Activated CD8-positive, alpha-beta T cell treated with anti-CD3 and anti-CD28 coated beads for 36 hours (primary cell): ENCODE results near the gene ADARB2. TPM values are rescaled to one million over a fixed set of nuclear protein-coding genes. Genes with fewer than 3 reads are reported as not detected.

Experiments used
- ATAC-seq: fragments of 200-7000 bp; cut with Tn5 transposase; one replicate; pipeline ENCODE4 v1.10.0; 2021; ENCODE audit warnings: mild to moderate bottlenecking, moderate library complexity
- CTCF ChIA-PET: fragments of 350-600 bp; sonication (Branson Sonifier 250); formaldehyde crosslinking; loops from one replicate; lab custom pipeline; 2021; ENCODE audit warnings: antibody characterized with exemption; lab: Charles Lee
- POLR2A ChIA-PET: fragments of 350-600 bp; sonication (Branson Sonifier 250); formaldehyde crosslinking; loops from one replicate; lab custom pipeline; 2021; ENCODE audit warnings: antibody characterized with exemption; lab: Charles Lee
- DNase-seq: peaks from one replicate; pipeline ENCODE4 v3.0.0-alpha.2; 2020
- H3K27ac Mint-ChIP-seq: one replicate; pipeline ENCODE4 v1.8.0; 2021; ENCODE audit warnings: mild to moderate bottlenecking, mixed read lengths
- H3K27me3 Mint-ChIP-seq: one replicate; pipeline ENCODE4 v1.8.0; 2021; ENCODE audit warnings: mixed read lengths
- H3K36me3 Mint-ChIP-seq: one replicate; pipeline ENCODE4 v1.8.0; 2021; ENCODE audit warnings: low read depth, mixed read lengths
- H3K4me1 Mint-ChIP-seq: one replicate; pipeline ENCODE4 v1.8.0; 2021; ENCODE audit warnings: low read depth, mixed read lengths
- H3K4me3 Mint-ChIP-seq: one replicate; pipeline ENCODE4 v1.8.0; 2021; ENCODE audit warnings: mild to moderate bottlenecking, moderate library complexity, mixed read lengths
- H3K9me3 Mint-ChIP-seq: one replicate; pipeline ENCODE4 v1.8.0; 2021; ENCODE audit warnings: mixed read lengths
- CTCF ChIP-seq: fragments of 200-600 bp; IDR thresholded peaks from one replicate; pipeline ENCODE4 v1.8.0; 2022; ENCODE audit warnings: antibody characterized with exemption, mild to moderate bottlenecking
- intact Hi-C: fragments of 100-400 bp; cut with micrococcal nuclease; formaldehyde crosslinking; loops from one replicate; pipeline ENCODE4 v1.10.0; 2022
- total RNA-seq, 2 experiments: library from RNA; stranded (reverse); gene quantifications; one replicate each; pipeline ENCODE4 v1.2.3, GENCODE V29; 2021

Gene ADARB2
- total RNA-seq, 2 experiments from 2014 or later: 1.3 to 1.6 TPM

DNA sequence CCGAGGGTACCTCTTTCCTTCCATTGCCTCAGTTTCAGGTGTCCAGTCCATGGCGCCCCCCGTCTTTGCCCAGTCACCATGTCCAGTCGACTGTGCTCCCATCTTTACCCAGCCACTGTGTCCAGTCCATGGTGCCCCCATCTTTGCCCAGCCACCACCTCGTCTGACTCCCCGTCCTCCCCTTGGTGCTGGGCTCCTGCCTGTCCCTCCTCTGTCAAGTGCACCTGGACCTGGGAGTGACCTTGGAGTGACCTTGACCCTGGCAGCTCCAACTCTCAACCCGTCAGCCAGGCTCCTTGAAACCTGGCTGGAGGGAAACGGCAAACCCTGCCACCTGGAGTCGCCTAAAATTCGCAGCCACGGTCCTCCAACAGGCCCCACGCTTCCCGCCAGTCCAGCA lies 180.2 kb downstream of the ADARB2 start:
- Mint-ChIP-seq H3K36me3 (no peaks in the 10 kb centered on the region), H3K27ac (no peak overlapping the region), H3K27me3 (peaks cover 11% of the 10 kb centered on the region), H3K4me1 (no peaks in the 10 kb centered on the region), H3K4me3 (no peak overlapping the region), H3K9me3 (no peaks in the 10 kb centered on the region)
- ATAC-seq: no peak
- CTCF ChIA-PET: no interaction called here
- intact Hi-C loops: no loop called here
- POLR2A ChIA-PET: no interaction called here
- DNase-seq: no peak
- TF ChIP-seq CTCF: no peak

DNA sequence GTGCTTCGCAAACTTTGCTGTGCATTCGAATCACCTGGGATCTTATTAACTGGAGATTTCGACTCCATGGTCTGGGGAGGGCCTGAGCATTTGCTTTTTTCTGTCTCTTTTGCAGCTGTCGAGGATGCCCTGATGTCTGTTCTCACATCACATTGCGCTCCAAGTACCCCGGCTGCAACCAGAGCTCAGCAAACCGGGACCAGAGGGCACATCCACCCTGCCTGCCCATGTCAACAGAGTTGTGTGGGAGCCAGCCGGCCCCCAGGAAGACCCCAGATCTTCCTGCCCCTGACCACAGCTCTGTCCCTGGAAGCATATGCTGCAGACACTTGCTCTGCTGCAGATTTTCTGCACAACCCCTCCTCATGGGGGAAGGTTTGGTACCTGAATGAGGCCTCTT lies 180.8 kb downstream of the ADARB2 start:
- Mint-ChIP-seq H3K9me3 (no peaks in the 10 kb centered on the region), H3K36me3 (no peaks in the 10 kb centered on the region), H3K4me3 (no peak overlapping the region), H3K27ac (no peak overlapping the region), H3K27me3 (peaks cover 11% of the 10 kb centered on the region), H3K4me1 (no peaks in the 10 kb centered on the region)
- ChIA-PET POLR2A (no interaction called here), CTCF (no interaction called here)
- ATAC-seq (no peak), DNase-seq (no peak)
- TF ChIP-seq CTCF: no peak
- intact Hi-C loops: no loop called here

DNA sequence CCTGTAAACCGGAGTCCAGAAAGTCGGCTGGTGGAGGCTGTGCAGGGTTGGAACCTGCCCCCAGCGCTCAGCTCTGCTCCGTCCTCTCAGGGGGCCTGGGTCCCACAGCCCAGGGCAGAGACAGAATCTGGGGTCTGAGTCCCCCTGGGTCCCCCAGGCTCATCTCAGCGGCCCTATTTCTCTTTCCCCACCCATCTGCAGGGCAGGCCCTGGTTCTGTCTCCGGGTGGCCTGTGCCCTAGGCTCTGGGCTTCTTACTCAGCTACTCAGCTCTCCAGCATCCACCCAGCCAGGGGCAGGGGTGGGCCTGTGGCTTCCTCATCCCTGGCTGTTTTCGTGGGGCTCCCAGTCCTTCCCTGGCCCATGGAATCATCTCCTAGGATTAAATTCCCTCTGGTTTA lies 183.4 kb downstream of the ADARB2 start:
- no peak overlapping the region for H3K27ac Mint-ChIP-seq
- no peaks in the 10 kb centered on the region for H3K9me3 Mint-ChIP-seq
- H3K4me1 Mint-ChIP-seq: no peaks in the 10 kb centered on the region

DNA sequence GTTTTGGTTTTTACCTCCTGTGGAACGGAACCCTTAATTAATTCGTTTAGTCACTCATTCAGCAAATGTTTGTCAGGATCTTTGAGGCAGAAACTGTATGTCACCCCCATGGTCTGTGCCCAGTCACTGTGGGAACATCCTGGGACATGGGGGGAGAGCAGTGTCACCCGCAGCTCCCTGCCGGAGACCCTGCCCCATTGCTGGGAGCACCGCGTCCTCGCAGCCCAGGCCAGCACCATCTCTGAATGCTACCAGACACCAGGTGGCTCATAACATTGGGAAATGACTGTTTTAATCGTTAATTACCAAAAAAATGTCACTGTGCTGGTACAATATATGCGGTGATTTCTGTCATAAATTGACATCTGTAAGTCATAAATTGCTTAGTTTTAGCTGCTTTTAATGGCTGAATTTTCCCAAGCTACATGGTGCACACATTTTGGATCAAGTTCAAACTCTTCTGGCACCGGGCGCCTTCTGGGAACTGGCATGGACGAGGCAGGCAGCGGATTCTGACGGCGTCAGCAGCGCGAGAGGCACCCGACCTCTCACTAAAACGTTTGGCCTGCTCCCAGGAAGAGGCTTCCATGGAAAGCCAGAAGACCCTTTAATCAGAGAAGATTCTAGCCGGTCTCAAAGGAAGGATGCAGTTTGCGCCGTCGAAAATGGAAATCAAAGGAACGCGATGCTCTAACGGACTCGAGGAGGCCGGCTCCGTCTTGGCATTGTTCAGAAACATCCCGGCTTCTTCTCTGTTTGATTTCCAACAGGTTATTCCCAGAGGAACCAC lies 184.2 kb downstream of the ADARB2 start:
- no peak for ATAC-seq
- POLR2A ChIA-PET: no interaction called here
- intact Hi-C loops: no loop called here
- no peak for TF ChIP-seq CTCF
- Mint-ChIP-seq H3K4me3 (no peak overlapping the region), H3K4me1 (no peaks in the 10 kb centered on the region), H3K27me3 (peaks cover 3% of the 10 kb centered on the region), H3K27ac (no peak overlapping the region), H3K36me3 (no peaks in the 10 kb centered on the region), H3K9me3 (no peaks in the 10 kb centered on the region)
- DNase-seq: no peak
- CTCF ChIA-PET: no interaction called here

More for the DNA sequence above, 183.4 kb downstream of the ADARB2 start:
- H3K27me3 Mint-ChIP-seq: peaks cover 6% of the 10 kb centered on the region
- H3K36me3 Mint-ChIP-seq: no peaks in the 10 kb centered on the region
- CTCF ChIA-PET: no interaction called here
- POLR2A ChIA-PET: no interaction called here
- DNase-seq (no peak), ATAC-seq (no peak)
- intact Hi-C loops: no loop called here
- TF ChIP-seq CTCF: no peak
- H3K4me3 Mint-ChIP-seq: no peak overlapping the region

DNA sequence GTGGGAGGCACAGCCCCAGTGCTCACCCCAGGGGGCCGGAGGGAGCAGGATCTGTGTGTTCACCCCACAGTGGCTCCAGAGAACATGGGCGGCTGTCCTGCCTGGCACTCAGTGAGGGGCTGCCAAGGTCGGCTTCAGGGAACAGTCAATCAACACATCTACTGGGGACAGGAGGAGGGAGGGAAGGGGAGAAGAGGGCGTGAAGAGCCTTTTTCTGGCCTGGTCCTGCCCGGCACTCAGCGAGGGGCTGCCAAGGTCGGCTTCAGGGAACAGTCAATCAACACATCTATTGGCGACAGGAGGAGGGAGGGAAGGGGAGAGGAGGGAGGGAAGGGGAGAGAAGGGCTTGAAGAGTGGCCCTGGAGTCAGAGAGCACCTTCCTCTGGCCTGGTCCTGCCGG lies 184.9 kb downstream of the ADARB2 start:
- peaks cover 3% of the 10 kb centered on the region for H3K27me3 Mint-ChIP-seq

More for the DNA sequence above, 184.9 kb downstream of the ADARB2 start:
- intact Hi-C loops: no loop called here
- ChIA-PET POLR2A (no interaction called here), CTCF (no interaction called here)
- Mint-ChIP-seq H3K4me1 (no peaks in the 10 kb centered on the region), H3K27ac (no peak overlapping the region), H3K36me3 (no peaks in the 10 kb centered on the region), H3K9me3 (no peaks in the 10 kb centered on the region), H3K4me3 (no peak overlapping the region)
- ATAC-seq (no peak), DNase-seq (no peak)
- TF ChIP-seq CTCF: no peak
